Sigmoid colon (tissue), 7 donors: ENCODE measurements around the gene TTC39A. TPM values are rescaled to one million over a fixed set of nuclear protein-coding genes. Genes with fewer than 3 reads are reported as not detected.

Experiments used
- DNase-seq: peaks from one replicate; pipeline ENCODE4 v3.0.0-alpha.2; 2019
- H3K27ac ChIP-seq, 4 donors: fragments of 200-600 bp; sonication (generic); one replicate each; pipeline ENCODE4 v1.5.1; 2016 to 2019; ENCODE audit warnings: mild to moderate bottlenecking in 1 of 4
- H3K27me3 ChIP-seq, 3 donors: fragments of 200-600 bp; sonication (generic); one replicate each; pipeline ENCODE4 v1.5.1; 2019; ENCODE audit warnings: mild to moderate bottlenecking in 1 of 3
- H3K36me3 ChIP-seq, 4 donors: fragments of 200-600 bp; sonication (generic); one replicate each; pipeline ENCODE4 v1.5.1; 2016 to 2019
- H3K4me1 ChIP-seq, 4 donors: fragments of 200-600 bp; sonication (generic); one replicate each; pipeline ENCODE4 v1.5.1; 2017 to 2019
- H3K4me3 ChIP-seq, 4 donors: fragments of 200-600 bp; sonication (generic); one replicate each; pipeline ENCODE4 v1.5.1; 2017 to 2019; ENCODE audit warnings: mild to moderate bottlenecking in 2 of 4, moderate library complexity in 1 of 4
- H3K9me3 ChIP-seq, 4 donors: fragments of 200-600 bp in 3 of 4; sonication (generic) in 3 of 4; one replicate each; pipeline versions ENCODE4 v1.5.1 to v1.6.1; 2013 to 2019
- CTCF ChIP-seq, 4 experiments: fragments of 450-650 bp in 3 of 4; fragments of 200-600 bp in 1 of 4; IDR thresholded peaks; one replicate each; pipeline ENCODE4 v1.5.1; 2016 to 2019; ENCODE audit warnings: antibody characterized with exemption in 4 of 4, mild to moderate bottlenecking in 3 of 4, moderate library complexity in 2 of 4
- EP300 ChIP-seq, 4 donors: sonication (generic); formaldehyde crosslinking; IDR thresholded peaks; one replicate each; pipeline ENCODE4 v1.6.1; 2017; ENCODE audit warnings: antibody characterized with exemption in 4 of 4
- POLR2A ChIP-seq, 2 donors: fragments of 450-650 bp; IDR thresholded peaks; one replicate each; pipeline ENCODE4 v1.6.1; 2016; ENCODE audit warnings: antibody characterized with exemption in 2 of 2, mild to moderate bottlenecking in 2 of 2, moderate library complexity in 2 of 2
- POLR2AphosphoS5 ChIP-seq, 4 donors: sonication (generic); formaldehyde crosslinking; IDR thresholded peaks; one replicate each; pipeline ENCODE4 v1.6.1; 2017; ENCODE audit warnings: antibody characterized with exemption in 4 of 4
- WGBS, 2 donors: extraction: QIAGEN DNeasy Blood & Tissue Kit; methylation state at CpG; one replicate each; pipeline ENCODE4 v1.1.7; 2013; 5-methylcytosine and 5-hydroxymethylcytosine counted together
- intact Hi-C: fragments of 100-400 bp; cut with DNase I; formaldehyde crosslinking; loops from one replicate; pipeline ENCODE4 v1.15.1; 2023
- polyA plus RNA-seq, 3 donors: library from polyadenylated mRNA; stranded (reverse); fragments of 200-250 nt; gene quantifications; one replicate each; pipeline ENCODE4 v1.2.3, GENCODE V29; 2013
- total RNA-seq, 4 donors: library from RNA; depleted of rRNA; stranded (reverse); fragments of >200 nt; gene quantifications; one replicate each; pipeline ENCODE4 v1.1.0, GENCODE V29; 2016
- donor health status: healthy with polysubstance abuse.
- donor health status: Bipolar disorder and iron deficiency.
- donor health status: healthy.

TTC39A gene
- total and polyA plus RNA-seq, 7 donors = under 0.01 to 71.7 (median 16.3) TPM; not detected in 1

DNA sequence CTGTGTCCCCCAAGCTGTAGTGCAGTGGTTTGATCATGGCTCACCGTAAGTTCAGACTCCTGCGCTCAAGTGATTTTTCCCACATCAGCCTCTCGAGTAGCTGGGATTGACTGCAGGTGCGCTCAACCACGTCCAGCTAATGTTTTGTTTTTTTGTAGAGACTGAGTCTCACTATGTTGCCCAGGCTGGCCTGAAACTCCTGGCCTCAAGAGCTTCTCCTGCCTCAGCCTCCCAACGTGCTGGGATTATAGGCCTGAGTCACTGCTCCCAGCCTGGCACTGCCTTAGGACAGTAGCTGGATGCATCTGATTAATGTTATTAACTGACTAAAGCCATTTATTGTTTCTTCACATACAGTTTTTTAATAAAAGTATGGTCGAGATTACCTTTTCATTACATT lies 54.1 kb downstream of the TTC39A start:
- DNase-seq = no peak
- WGBS, 2 donors = 85 to 91% methylated on average over 7 of the region's 7 CpGs
- Histone ChIP-seq H3K27me3 (no peaks in the 10 kb centered on the region), H3K36me3 (peaks cover 0 to 17% (median 4%) of the 10 kb centered on the region in 4 donors), H3K27ac (no peak overlapping the region), H3K9me3 (no peaks in the 10 kb centered on the region), H3K4me3 (no peak overlapping the region), H3K4me1 (no peaks in the 10 kb centered on the region)
- intact Hi-C loops = no loop called here
- no peak for TF ChIP-seq POLR2AphosphoS5 (IDR thresholded peaks at IDR 0.05)
- TF ChIP-seq EP300 (IDR thresholded peaks at IDR 0.05) = no peak
- TF ChIP-seq POLR2A (IDR thresholded peaks at IDR 0.05) = no peak

DNA sequence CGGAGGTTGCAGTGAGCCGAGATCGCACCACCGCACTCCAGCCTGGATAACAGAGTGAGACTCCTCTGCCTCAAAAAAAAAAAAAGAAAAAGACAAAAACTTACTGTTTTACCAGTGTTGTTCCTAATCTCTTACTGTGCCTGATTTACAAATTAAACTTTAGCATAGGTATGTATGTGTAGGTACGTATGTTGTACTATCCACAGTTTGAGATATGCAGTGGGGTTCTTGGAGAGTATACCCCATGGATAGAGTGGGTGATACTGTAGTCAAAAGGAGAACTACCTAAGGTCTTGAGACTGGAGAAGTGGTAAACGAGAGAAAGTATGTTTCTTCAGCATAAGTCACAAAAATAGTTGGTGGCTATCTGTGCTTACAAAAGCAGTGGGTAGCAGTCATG lies 55.7 kb downstream of the TTC39A start:
- Histone ChIP-seq H3K4me1 (peaks cover 0 to 4% (median 0%) of the 10 kb centered on the region in 4 donors), H3K27ac (no peak overlapping the region), H3K9me3 (no peaks in the 10 kb centered on the region), H3K4me3 (no peak overlapping the region), H3K27me3 (no peaks in the 10 kb centered on the region), H3K36me3 (peaks cover 0 to 29% (median 4%) of the 10 kb centered on the region in 4 donors)
- WGBS, 2 donors = 96 to 98% methylated on average over 6 of the region's 6 CpGs
- TF ChIP-seq POLR2A (IDR thresholded peaks at IDR 0.05) = no peak
- TF ChIP-seq POLR2AphosphoS5 (IDR thresholded peaks at IDR 0.05) = no peak
- TF ChIP-seq EP300 (IDR thresholded peaks at IDR 0.05) = no peak
- no peak for TF ChIP-seq CTCF (IDR thresholded peaks at IDR 0.05)
- no peak for DNase-seq
- intact Hi-C loops = no loop called here

- Histone ChIP-seq H3K27ac (no peak overlapping the region), H3K36me3 (peaks cover 0 to 29% (median 4%) of the 10 kb centered on the region in 4 donors), H3K27me3 (no peaks in the 10 kb centered on the region), H3K4me3 (no peak overlapping the region), H3K9me3 (no peaks in the 10 kb centered on the region), H3K4me1 (peaks cover 0 to 22% (median 16%) of the 10 kb centered on the region in 4 donors)
- no peak for TF ChIP-seq EP300 (IDR thresholded peaks at IDR 0.05)
- no peak for TF ChIP-seq CTCF (IDR thresholded peaks at IDR 0.05)
- no peak for TF ChIP-seq POLR2AphosphoS5 (IDR thresholded peaks at IDR 0.05)
- TF ChIP-seq POLR2A (IDR thresholded peaks at IDR 0.05) = no peak
- intact Hi-C loops = no loop called here
- no peak for DNase-seq
Observed at GRCh38 chr1:51272916-51273315, 57.4 kb downstream of the TTC39A start.

DNA sequence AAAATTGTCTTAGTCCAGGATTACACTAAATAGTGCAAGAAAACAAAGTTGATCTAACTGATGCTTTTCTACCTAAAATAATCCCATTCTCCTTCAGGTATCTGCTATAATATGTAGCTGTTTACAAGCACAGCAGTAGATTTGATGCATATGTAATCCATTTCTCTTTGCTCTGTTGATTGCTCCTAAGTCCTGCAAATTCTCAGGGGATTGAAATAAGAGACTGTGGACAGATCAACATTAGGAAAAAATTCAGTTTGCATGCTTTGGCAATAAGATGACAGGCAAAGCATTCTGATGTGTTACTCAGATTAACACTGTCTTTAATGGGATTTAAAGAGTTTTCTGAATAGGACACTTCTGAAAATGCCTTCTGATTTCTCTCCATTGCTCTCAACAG lies 59.6 kb downstream of the TTC39A start:
- Histone ChIP-seq H3K27me3 (no peaks in the 10 kb centered on the region), H3K9me3 (no peaks in the 10 kb centered on the region), H3K27ac (no peak overlapping the region), H3K4me1 (peaks cover 0 to 36% (median 26%) of the 10 kb centered on the region in 4 donors), H3K36me3 (peaks cover 0 to 29% (median 4%) of the 10 kb centered on the region in 4 donors), H3K4me3 (no peak overlapping the region)
- no peak for DNase-seq
- intact Hi-C loops = no loop called here
- TF ChIP-seq POLR2AphosphoS5 (IDR thresholded peaks at IDR 0.05) = no peak
- no peak for TF ChIP-seq POLR2A (IDR thresholded peaks at IDR 0.05)
- no peak for TF ChIP-seq EP300 (IDR thresholded peaks at IDR 0.05)
- TF ChIP-seq CTCF (IDR thresholded peaks at IDR 0.05) = no peak

GRCh38 chr1:51268634-51269033 lies 61.7 kb downstream of the TTC39A start:
- Histone ChIP-seq H3K9me3 (no peaks in the 10 kb centered on the region), H3K4me3 (no peak overlapping the region), H3K4me1 (peaks cover 0 to 56% (median 43%) of the 10 kb centered on the region in 4 donors), H3K27ac (peak overlapping the region in 2 of 4 donors; percentile 23 to 45), H3K27me3 (no peaks in the 10 kb centered on the region), H3K36me3 (peaks cover 0 to 29% (median 4%) of the 10 kb centered on the region in 4 donors)
- no peak for DNase-seq
- no peak for TF ChIP-seq POLR2AphosphoS5 (IDR thresholded peaks at IDR 0.05)
- TF ChIP-seq CTCF (IDR thresholded peaks at IDR 0.05) = no peak
- no peak for TF ChIP-seq POLR2A (IDR thresholded peaks at IDR 0.05)
- no peak for TF ChIP-seq EP300 (IDR thresholded peaks at IDR 0.05)
- intact Hi-C loops = no loop called here
- WGBS, 2 donors = 75 to 80% methylated on average over 2 of the region's 2 CpGs
